Measurements from ENCODE around the gene ZNF44.

ZNF44 gene

GRCh38 chr19:12260861-12261260, 33.8 kb downstream of the ZNF44 start:
- peak; percentile 76 to 86 for DNase-seq

- DNase-seq = no peak
These were observed 34.4 kb downstream of the ZNF44 start for GRCh38 chr19:12260236-12260635.

- DNase-seq = no peak
These were observed 39.3 kb downstream of the ZNF44 start for GRCh38 chr19:12255372-12255771.

GRCh38 chr19:12247644-12248222, 47.0 kb downstream of the ZNF44 start:
- DNase-seq = no peak

- DNase-seq = peak; percentile 13 to 17
These were observed 50.3 kb downstream of the ZNF44 start for GRCh38 chr19:12244370-12244769.

GRCh38 chr19:12237143-12237839, 57.4 kb downstream of the ZNF44 start:
- no peak for DNase-seq

- DNase-seq = no peak
These were observed 61.7 kb downstream of the ZNF44 start for GRCh38 chr19:12232961-12233360.

GRCh38 chr19:12230751-12231733, 63.6 kb downstream of the ZNF44 start:
- DNase-seq = peak; percentile 35 to 36

GRCh38 chr19:12229990-12230389, 64.7 kb downstream of the ZNF44 start:
- DNase-seq = no peak

GRCh38 chr19:12224676-12225075, 70.0 kb downstream of the ZNF44 start:
- DNase-seq = no peak

GRCh38 chr19:12222980-12223630, 71.6 kb downstream of the ZNF44 start:
- no peak for DNase-seq

All from AML-193 (cell line).